Umbilical cord (tissue), 2 donors: ENCODE data around the gene BORCS5. TPM values are rescaled to one million over a fixed set of nuclear protein-coding genes. Genes with fewer than 3 reads are reported as not detected.
A peak's percentile ranks its signal among the peaks of the same experiment; 100 is the strongest.

Source experiments
- DNase-seq: peaks from one replicate; pipeline ENCODE4 v3.0.0-alpha.2; 2015; ENCODE audit warnings: low spot score
- total RNA-seq: library from RNA; depleted of rRNA; stranded (reverse); fragments of >200 nt; gene quantifications from one replicate; pipeline ENCODE4 v1.2.3, GENCODE V29; 2014; ENCODE audit warnings: low replicate concordance; ENCODE audit not compliant: insufficient read depth

Gene BORCS5
- total RNA-seq, 1 donor from 2014 or later: 17.6 TPM

GRCh38 chr12:12353276-12353675 lies 3.6 kb upstream of the BORCS5 start:
- DNase-seq: no peak

- no peak for DNase-seq
Observed at GRCh38 chr12:12353807-12354206, 3.1 kb upstream of the BORCS5 start.

- no peak for DNase-seq
Observed at GRCh38 chr12:12356467-12356895, 397 bp upstream of the BORCS5 start.

GRCh38 chr12:12357719-12358461 lies 1.0 kb downstream of the BORCS5 start:
- no peak for DNase-seq

GRCh38 chr12:12358528-12358927 lies 1.6 kb downstream of the BORCS5 start:
- no peak for DNase-seq

GRCh38 chr12:12364787-12365445 lies 8.0 kb downstream of the BORCS5 start:
- DNase-seq: no peak

GRCh38 chr12:12365446-12365802 lies 8.5 kb downstream of the BORCS5 start:
- no peak for DNase-seq

GRCh38 chr12:12365931-12366431 lies 9.1 kb downstream of the BORCS5 start:
- DNase-seq: no peak

GRCh38 chr12:12366701-12367481 lies 10.0 kb downstream of the BORCS5 start:
- DNase-seq: no peak

- DNase-seq: no peak
Observed at GRCh38 chr12:12367482-12367998, 10.7 kb downstream of the BORCS5 start.

GRCh38 chr12:12372946-12373722 lies 16.3 kb downstream of the BORCS5 start:
- DNase-seq: no peak

- DNase-seq: peak; percentile 76
Observed at GRCh38 chr12:12376646-12377448, 20.0 kb downstream of the BORCS5 start.

- no peak for DNase-seq
Observed at GRCh38 chr12:12378616-12379015, 21.7 kb downstream of the BORCS5 start.

- DNase-seq: no peak
Observed at GRCh38 chr12:12379831-12380730, 23.2 kb downstream of the BORCS5 start.

GRCh38 chr12:12380949-12381593 lies 24.2 kb downstream of the BORCS5 start:
- DNase-seq: no peak

GRCh38 chr12:12381982-12382381 lies 25.1 kb downstream of the BORCS5 start:
- DNase-seq: no peak

GRCh38 chr12:12384571-12385340 lies 27.9 kb downstream of the BORCS5 start:
- DNase-seq: no peak

- DNase-seq: no peak
Observed at GRCh38 chr12:12387501-12387900, 30.6 kb downstream of the BORCS5 start.
